Mesenchymal stem cell (in vitro differentiated cells and primary cell): ENCODE measurements around the gene C11orf58.

Experiments
- DNase-seq: peaks from one replicate; pipeline ENCODE4 v3.0.0-alpha.2; 2013
- H2AFZ ChIP-seq: one replicate; pipeline ENCODE4 v1.6.1; 2013; ENCODE audit warnings: low read depth, mild to moderate bottlenecking, control low read depth, inconsistent platforms, low read length, moderate library complexity
- H2AK5ac ChIP-seq: 2 replicates; pipeline ENCODE4 v1.6.1; 2013; ENCODE audit warnings: low read length, moderate library complexity, mild to moderate bottlenecking, inconsistent platforms; ENCODE audit not compliant: severe bottlenecking
- H2BK120ac ChIP-seq: one replicate; pipeline ENCODE4 v1.6.1; 2013; ENCODE audit warnings: low read depth, mild to moderate bottlenecking, inconsistent platforms, low read length, moderate library complexity
- H2BK12ac ChIP-seq, 2 experiments: one replicate each; pipeline ENCODE4 v1.6.1; 2013; ENCODE audit warnings: inconsistent platforms in 2 of 2, low read length in 2 of 2, mild to moderate bottlenecking in 2 of 2, moderate library complexity in 2 of 2, control low read depth in 1 of 2
- H2BK15ac ChIP-seq: one replicate; pipeline ENCODE4 v1.6.1; 2013; ENCODE audit warnings: mild to moderate bottlenecking, low read depth, inconsistent platforms; ENCODE audit not compliant: poor library complexity, severe bottlenecking
- H2BK5ac ChIP-seq: 2 replicates; pipeline ENCODE4 v1.6.1; 2013; ENCODE audit warnings: low read depth, mild to moderate bottlenecking, low read length, control low read depth, inconsistent platforms; ENCODE audit not compliant: poor library complexity, severe bottlenecking
- H3K14ac ChIP-seq, 2 experiments: one replicate each; pipeline ENCODE4 v1.6.1; 2013; ENCODE audit warnings: inconsistent platforms in 2 of 2, low read length in 2 of 2, control low read depth in 1 of 2, mild to moderate bottlenecking in 1 of 2, moderate library complexity in 1 of 2
- H3K18ac ChIP-seq, 2 experiments: one replicate each; pipeline ENCODE4 v1.6.1; 2013; ENCODE audit warnings: inconsistent platforms in 2 of 2, low read length in 2 of 2, control low read depth in 1 of 2, low read depth in 1 of 2, mild to moderate bottlenecking in 1 of 2
- H3K23ac ChIP-seq, 2 experiments: one replicate each; pipeline ENCODE4 v1.6.1; 2013; ENCODE audit warnings: inconsistent platforms in 2 of 2, low read length in 2 of 2, mild to moderate bottlenecking in 2 of 2, moderate library complexity in 2 of 2, control low read depth in 1 of 2
- H3K27ac ChIP-seq: 2 replicates; pipeline ENCODE4 v1.5.1; 2013; ENCODE audit warnings: mild to moderate bottlenecking, moderate library complexity, low read length, control low read depth, inconsistent platforms; ENCODE audit not compliant: poor library complexity, severe bottlenecking
- H3K27me3 ChIP-seq, 2 experiments: 2 replicates each; pipeline versions ENCODE4 v1.6.1 to v1.7.0; 2013; ENCODE audit warnings: low read length in 2 of 2, mild to moderate bottlenecking in 2 of 2, moderate library complexity in 2 of 2, control low read depth in 1 of 2, inconsistent platforms in 1 of 2; ENCODE audit not compliant: control insufficient read depth in 1 of 2, insufficient read depth in 1 of 2
- H3K36me3 ChIP-seq, 2 experiments: 2 replicates each; pipeline versions ENCODE4 v1.6.1 to v1.7.0; 2013; ENCODE audit warnings: low read length in 2 of 2, control low read depth in 1 of 2, inconsistent platforms in 1 of 2, low read depth in 1 of 2, mild to moderate bottlenecking in 1 of 2; ENCODE audit not compliant: insufficient read depth in 2 of 2, control insufficient read depth in 1 of 2
- H3K4ac ChIP-seq, 2 experiments: one replicate each; pipeline ENCODE4 v1.6.1; 2013; ENCODE audit warnings: inconsistent platforms in 2 of 2, low read length in 2 of 2, mild to moderate bottlenecking in 2 of 2, moderate library complexity in 2 of 2, control low read depth in 1 of 2, low read depth in 1 of 2
- H3K4me1 ChIP-seq: 2 replicates; pipeline ENCODE4 v1.6.1; 2013; ENCODE audit warnings: low read depth, low read length, control low read depth; ENCODE audit not compliant: control insufficient read depth, insufficient read depth
- H3K4me2 ChIP-seq: 2 replicates; pipeline ENCODE4 v1.6.1; 2013; ENCODE audit warnings: low read length, mild to moderate bottlenecking, inconsistent platforms; ENCODE audit not compliant: poor library complexity, severe bottlenecking
- H3K4me3 ChIP-seq, 2 experiments: 2 replicates each; pipeline versions ENCODE4 v1.5.1 to v1.7.0; 2013; ENCODE audit warnings: low read length in 2 of 2, mild to moderate bottlenecking in 2 of 2, control low read depth in 1 of 2, low read depth in 1 of 2; ENCODE audit not compliant: insufficient read depth in 1 of 2
- H3K79me1 ChIP-seq: replicated peaks from 2 replicates; pipeline ENCODE4 v1.6.1; 2013; ENCODE audit warnings: mild to moderate bottlenecking, control low read depth, low read length, inconsistent platforms; ENCODE audit not compliant: poor library complexity, severe bottlenecking
- H3K9ac ChIP-seq: 2 replicates; pipeline ENCODE4 v1.7.0; 2013; ENCODE audit warnings: mild to moderate bottlenecking, low read length, moderate library complexity
- H3K9me3 ChIP-seq: 2 replicates; pipeline ENCODE4 v1.7.0; 2013; ENCODE audit warnings: mild to moderate bottlenecking, low read length; ENCODE audit not compliant: control insufficient read depth
- H4K8ac ChIP-seq: one replicate; pipeline ENCODE4 v1.6.1; 2013; ENCODE audit warnings: inconsistent platforms, mild to moderate bottlenecking, low read length, moderate library complexity
- H4K91ac ChIP-seq: one replicate; pipeline ENCODE4 v1.6.1; 2013; ENCODE audit warnings: mild to moderate bottlenecking, low read length, inconsistent platforms
- WGBS: methylation state at CpG from one replicate; pipeline ENCODE4 v1.1.7; 2013; ENCODE audit warnings: mixed read lengths; 5-methylcytosine and 5-hydroxymethylcytosine counted together

Gene C11orf58

DNA sequence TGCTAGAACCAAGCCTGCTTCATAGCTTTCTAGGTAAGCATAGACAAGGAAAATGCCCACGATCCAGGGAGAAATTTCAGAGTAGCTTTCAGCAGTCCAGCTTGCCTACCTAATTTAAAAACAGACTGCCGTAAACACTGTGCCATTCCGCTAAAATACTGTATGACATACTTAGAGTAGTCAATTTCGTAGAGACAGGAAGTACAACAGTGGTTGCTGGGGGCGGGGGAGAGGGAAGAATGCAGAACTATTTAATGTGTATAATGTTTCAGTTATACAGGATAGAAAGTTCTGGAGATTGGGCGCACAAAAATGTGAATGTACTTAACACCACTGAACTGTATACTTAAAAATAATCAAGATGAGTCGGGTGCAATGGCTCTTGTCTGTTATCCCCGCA, 56.7 kb downstream of the C11orf58 start:
- Histone ChIP-seq H2AK5ac (no peak overlapping the region), H4K8ac (no peak overlapping the region), H3K4ac (no peak overlapping the region), H3K27me3 (no peaks in the 10 kb centered on the region), H2BK12ac (no peak overlapping the region), H3K18ac (no peak overlapping the region), H4K91ac (no peak overlapping the region), H2AFZ (no peak overlapping the region), H3K9me3 (no peaks in the 10 kb centered on the region), H3K27ac (no peak overlapping the region), H2BK15ac (no peak overlapping the region), H2BK5ac (no peak overlapping the region), H2BK120ac (no peak overlapping the region), H3K36me3 (peaks cover 0 to 16% of the 10 kb centered on the region in 2 experiments), H3K14ac (no peak overlapping the region), H3K4me2 (no peak overlapping the region), H3K4me1 (peaks cover 11% of the 10 kb centered on the region), H3K79me1 (no peaks in the 10 kb centered on the region), H3K9ac (no peak overlapping the region), H3K23ac (no peak overlapping the region), H3K4me3 (no peak overlapping the region)
- WGBS, result 86% methylated on average over 7 of the region's 8 CpGs
- no peak for DNase-seq

DNA sequence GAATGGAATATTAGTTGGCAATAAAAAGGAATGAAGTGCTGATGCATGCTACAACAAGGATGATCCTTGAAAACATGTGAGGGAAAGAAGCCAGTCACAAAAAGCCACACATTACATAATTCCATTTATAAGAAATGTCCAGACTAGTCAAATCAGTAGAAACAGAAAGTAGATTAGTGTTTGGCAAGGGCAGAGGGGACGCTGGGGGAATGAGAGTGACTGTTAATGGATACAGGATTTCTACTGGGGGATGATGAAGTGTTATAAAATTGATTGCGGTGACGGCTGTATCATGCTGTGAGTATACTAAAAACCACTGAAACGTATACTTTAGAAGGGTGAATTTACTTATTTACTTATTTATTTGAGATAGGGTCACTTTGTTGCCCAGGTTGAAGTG, 57.9 kb downstream of the C11orf58 start:
- no peak overlapping the region for H2BK120ac ChIP-seq
- no peaks in the 10 kb centered on the region for H3K27me3 ChIP-seq
- no peak overlapping the region for H3K4ac ChIP-seq
- peaks cover 2% of the 10 kb centered on the region for H3K4me1 ChIP-seq
- H3K27ac ChIP-seq, result no peak overlapping the region
- 90% methylated on average over 4 of the region's 4 CpGs for WGBS
- no peak overlapping the region for H2AK5ac ChIP-seq
- no peak overlapping the region for H4K8ac ChIP-seq
- H3K14ac ChIP-seq, result no peak overlapping the region
- H3K23ac ChIP-seq, result no peak overlapping the region
- no peak overlapping the region for H3K18ac ChIP-seq
- no peaks in the 10 kb centered on the region for H3K79me1 ChIP-seq
- H2AFZ ChIP-seq, result no peak overlapping the region
- no peak overlapping the region for H3K4me2 ChIP-seq
- no peaks in the 10 kb centered on the region for H3K9me3 ChIP-seq
- no peak for DNase-seq
- H3K4me3 ChIP-seq, result no peak overlapping the region
- no peak overlapping the region for H2BK5ac ChIP-seq
- H3K9ac ChIP-seq, result no peak overlapping the region
- H2BK15ac ChIP-seq, result no peak overlapping the region
- no peak overlapping the region for H4K91ac ChIP-seq
- H2BK12ac ChIP-seq, result no peak overlapping the region
- peaks cover 0 to 11% of the 10 kb centered on the region in 2 experiments for H3K36me3 ChIP-seq

DNA sequence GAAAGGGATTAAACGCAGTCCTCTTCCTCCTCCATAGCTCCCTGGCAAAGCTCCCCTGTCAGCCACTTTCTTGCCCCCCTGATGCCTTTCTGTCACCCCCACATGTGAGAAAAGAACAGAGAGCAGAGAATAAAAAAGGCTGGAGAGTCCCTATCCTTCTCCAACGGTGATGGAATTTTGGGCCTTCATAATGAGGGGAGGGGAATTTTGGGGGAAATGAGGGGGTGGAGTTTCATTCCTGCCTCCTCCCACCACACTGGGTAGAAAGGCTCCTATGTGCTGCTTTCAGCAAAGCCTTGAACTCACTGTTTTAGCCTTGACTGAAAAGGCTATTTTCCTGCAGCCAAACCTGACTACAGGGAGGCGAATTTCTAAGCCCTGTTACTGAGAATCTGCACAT, 59.3 kb downstream of the C11orf58 start:
- H3K4me3 ChIP-seq, result no peak overlapping the region
- no peak overlapping the region for H2BK5ac ChIP-seq
- no peak overlapping the region for H3K23ac ChIP-seq
- H2BK120ac ChIP-seq, result no peak overlapping the region
- H3K4me1 ChIP-seq, result no peaks in the 10 kb centered on the region
- no peak overlapping the region for H4K8ac ChIP-seq
- no peak for DNase-seq
- no peak overlapping the region for H2BK15ac ChIP-seq
- no peaks in the 10 kb centered on the region for H3K27me3 ChIP-seq
- H3K18ac ChIP-seq, result no peak overlapping the region
- H3K14ac ChIP-seq, result no peak overlapping the region
- WGBS, result 97% methylated on average over 2 of the region's 3 CpGs
- no peaks in the 10 kb centered on the region for H3K9me3 ChIP-seq
- H2AFZ ChIP-seq, result no peak overlapping the region
- H3K36me3 ChIP-seq, result peaks cover 0 to 16% of the 10 kb centered on the region in 2 experiments
- H3K4ac ChIP-seq, result no peak overlapping the region
- no peak overlapping the region for H4K91ac ChIP-seq
- H3K27ac ChIP-seq, result no peak overlapping the region
- no peak overlapping the region for H3K4me2 ChIP-seq
- no peak overlapping the region for H2BK12ac ChIP-seq
- H3K9ac ChIP-seq, result no peak overlapping the region
- H2AK5ac ChIP-seq, result no peak overlapping the region
- no peaks in the 10 kb centered on the region for H3K79me1 ChIP-seq

DNA sequence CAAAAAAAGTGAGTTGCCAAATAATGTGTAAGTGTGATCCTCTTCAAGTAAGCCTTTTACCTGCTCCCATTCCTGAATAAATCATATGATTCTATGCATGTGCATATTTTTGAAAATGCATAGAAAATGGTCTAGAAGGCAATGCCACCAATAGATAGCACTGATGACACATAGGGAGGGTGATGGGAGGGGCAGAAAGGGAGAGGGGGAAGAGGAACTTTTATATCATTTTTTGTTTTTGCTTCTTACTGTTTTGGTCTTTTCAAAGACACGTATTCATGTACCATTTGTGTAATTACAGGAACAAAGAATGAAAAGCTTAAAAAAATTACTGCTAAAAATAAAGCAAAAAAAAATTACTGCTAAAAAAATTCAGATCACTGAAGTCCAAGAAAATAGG, 60.8 kb downstream of the C11orf58 start:
- no peak overlapping the region for H2AK5ac ChIP-seq
- H3K9me3 ChIP-seq, result no peaks in the 10 kb centered on the region
- no peak overlapping the region for H3K4ac ChIP-seq
- no peaks in the 10 kb centered on the region for H3K79me1 ChIP-seq
- no peak overlapping the region for H3K23ac ChIP-seq
- WGBS, result no CpG with 5 or more reads among the region's 1 CpG
- no peaks in the 10 kb centered on the region for H3K27me3 ChIP-seq
- H2BK15ac ChIP-seq, result no peak overlapping the region
- no peak overlapping the region for H3K4me2 ChIP-seq
- no peak overlapping the region for H4K8ac ChIP-seq
- no peaks in the 10 kb centered on the region for H3K4me1 ChIP-seq
- H2BK5ac ChIP-seq, result no peak overlapping the region
- H2BK12ac ChIP-seq, result no peak overlapping the region
- H2AFZ ChIP-seq, result no peak overlapping the region
- no peak overlapping the region for H3K18ac ChIP-seq
- peaks cover 0 to 6% of the 10 kb centered on the region in 2 experiments for H3K36me3 ChIP-seq
- H3K9ac ChIP-seq, result no peak overlapping the region
- H3K14ac ChIP-seq, result no peak overlapping the region
- no peak overlapping the region for H3K4me3 ChIP-seq
- H2BK120ac ChIP-seq, result no peak overlapping the region
- H4K91ac ChIP-seq, result no peak overlapping the region
- no peak overlapping the region for H3K27ac ChIP-seq
- DNase-seq, result no peak
